HG03135 (cell line): Measurements from ENCODE around the gene CHAD.

Experiments
- ATAC-seq: cut with Tn5 transposase; IDR thresholded peaks from one replicate; pipeline ENCODE4 v1.9.1; 2021; ENCODE audit warnings: mild to moderate bottlenecking, moderate library complexity; ENCODE audit not compliant: unreplicated experiment

Gene CHAD

GRCh38 chr17:50468304-50469207 is at the start of gene CHAD:
Gene CHAD, minus strand, starts transcription at chr17:50468880. Its CDS starts 67 bp downstream, at chr17:50468813.
- no peak for ATAC-seq

GRCh38 chr17:50517504-50518383 is 49.1 kb upstream of the CHAD start:
- no peak for ATAC-seq

- no peak for ATAC-seq
Observed at GRCh38 chr17:50517011-50517410, 48.3 kb upstream of the CHAD start.

- ATAC-seq = no peak
Observed at GRCh38 chr17:50514936-50515702, 46.4 kb upstream of the CHAD start.

GRCh38 chr17:50514388-50514787 is 45.7 kb upstream of the CHAD start:
- no peak for ATAC-seq

GRCh38 chr17:50513495-50513894 is 44.8 kb upstream of the CHAD start:
- ATAC-seq = no peak

GRCh38 chr17:50511058-50511457 is 42.4 kb upstream of the CHAD start:
- ATAC-seq = peak; percentile 86

- ATAC-seq = no peak
Observed at GRCh38 chr17:50508573-50509460, 40.1 kb upstream of the CHAD start.

- ATAC-seq = no peak
Observed at GRCh38 chr17:50507871-50508572, 39.3 kb upstream of the CHAD start, which contains the start of gene MYCBPAP. Gene MYCBPAP, plus strand, starts transcription at chr17:50508439. Its CDS starts 236 bp downstream, at chr17:50508675.

- ATAC-seq = no peak
Observed at GRCh38 chr17:50506298-50506697, 37.6 kb upstream of the CHAD start.

- ATAC-seq = no peak
Observed at GRCh38 chr17:50505591-50506130, 37.0 kb upstream of the CHAD start.

GRCh38 chr17:50502301-50502990 is 33.8 kb upstream of the CHAD start:
- no peak for ATAC-seq

- ATAC-seq = no peak
Observed at GRCh38 chr17:50501054-50501453, 32.4 kb upstream of the CHAD start.

- no peak for ATAC-seq
Observed at GRCh38 chr17:50499721-50500120, 31.0 kb upstream of the CHAD start.

- ATAC-seq = no peak
Observed at GRCh38 chr17:50499270-50499669, 30.6 kb upstream of the CHAD start.

GRCh38 chr17:50498021-50498874 is 29.6 kb upstream of the CHAD start:
- no peak for ATAC-seq

- no peak for ATAC-seq
Observed at GRCh38 chr17:50495918-50496317, 27.2 kb upstream of the CHAD start.
